ENCODE data around the gene WDR75.
"Not testable (repeated sequence)": the region's sequence is repeated elsewhere in the genome, so short reads cannot be mapped to it uniquely, and the experiment has no call there.

WDR75 gene

GRCh38 chr2:189440947-189441708 is at the start of gene WDR75:
Gene WDR75, plus strand, starts transcription at chr2:189441474. Its CDS starts 19 bp downstream, at chr2:189441493.
- DNase-seq (ENCODE audit: low read depth, low spot score): peak; percentile 95

GRCh38 chr2:189393440-189394111 is 47.7 kb upstream of the WDR75 start:
- no peak for DNase-seq (ENCODE audit: low read depth, low spot score)

GRCh38 chr2:189394525-189394924 is 46.7 kb upstream of the WDR75 start:
- DNase-seq (ENCODE audit: low read depth, low spot score): no peak

GRCh38 chr2:189402932-189403331 is 38.3 kb upstream of the WDR75 start:
- no peak for DNase-seq (ENCODE audit: low read depth, low spot score)

- no peak for DNase-seq (ENCODE audit: low read depth, low spot score)
These were observed 34.6 kb upstream of the WDR75 start for GRCh38 chr2:189406586-189407233.

- DNase-seq (ENCODE audit: low read depth, low spot score): no peak
These were observed 33.7 kb upstream of the WDR75 start for GRCh38 chr2:189407281-189408209.

GRCh38 chr2:189408294-189408693 is 33.0 kb upstream of the WDR75 start:
- DNase-seq (ENCODE audit: low read depth, low spot score): no peak

GRCh38 chr2:189409131-189409530 is 32.1 kb upstream of the WDR75 start:
- no peak for DNase-seq (ENCODE audit: low read depth, low spot score)

- DNase-seq (ENCODE audit: low read depth, low spot score): no peak
These were observed 31.6 kb upstream of the WDR75 start for GRCh38 chr2:189409647-189410046.

- DNase-seq (ENCODE audit: low read depth, low spot score): no peak
These were observed 29.4 kb upstream of the WDR75 start for GRCh38 chr2:189411860-189412259.

- DNase-seq (ENCODE audit: low read depth, low spot score): no peak
These were observed 28.8 kb upstream of the WDR75 start for GRCh38 chr2:189412330-189412953.

- no peak for DNase-seq (ENCODE audit: low read depth, low spot score)
These were observed 28.0 kb upstream of the WDR75 start for GRCh38 chr2:189413249-189413648.

GRCh38 chr2:189421644-189422043 is 19.6 kb upstream of the WDR75 start:
- no peak for DNase-seq (ENCODE audit: low read depth, low spot score)

- DNase-seq (ENCODE audit: low read depth, low spot score): no peak
These were observed 16.3 kb upstream of the WDR75 start for GRCh38 chr2:189424961-189425360.

GRCh38 chr2:189425676-189426075 is 15.6 kb upstream of the WDR75 start:
- no peak for DNase-seq (ENCODE audit: low read depth, low spot score)

- DNase-seq (ENCODE audit: low read depth, low spot score): peak; percentile 41
These were observed 14.4 kb upstream of the WDR75 start for GRCh38 chr2:189426886-189427285.

GRCh38 chr2:189427872-189428271 is 13.4 kb upstream of the WDR75 start:
- no peak for DNase-seq (ENCODE audit: low read depth, low spot score)

GRCh38 chr2:189430448-189430847 is 10.8 kb upstream of the WDR75 start:
- DNase-seq (ENCODE audit: low read depth, low spot score): not testable (repeated sequence)

- DNase-seq (ENCODE audit: low read depth, low spot score): not testable (repeated sequence)
These were observed 5.5 kb upstream of the WDR75 start for GRCh38 chr2:189435803-189436202.

GRCh38 chr2:189437926-189438325 is 3.3 kb upstream of the WDR75 start:
- DNase-seq (ENCODE audit: low read depth, low spot score): no peak

GRCh38 chr2:189439342-189439741 is 1.9 kb upstream of the WDR75 start:
- DNase-seq (ENCODE audit: low read depth, low spot score): no peak
